A549 (cell line): Measurements from ENCODE around the gene RAB20. TPM values are rescaled to one million over a fixed set of nuclear protein-coding genes. Genes with fewer than 3 reads are reported as not detected.

ENCODE experiments used
- ATAC-seq, 2 experiments: fragments of 200-7000 bp in 1 of 2; fragments of >200 bp in 1 of 2; cut with Nextera tagmentation in 1 of 2; cut with Tn5 transposase in 1 of 2; 3 replicates each; pipeline versions ENCODE4 v1.8.0 to v1.9.1; 2018 to 2020; ENCODE audit warnings: mild to moderate bottlenecking in 1 of 2, moderate library complexity in 1 of 2
- CTCF ChIA-PET: fragments of 300-600 bp; sonication (Branson Sonifier 250); formaldehyde crosslinking; extraction: SDS; loops from one replicate; lab custom pipeline; 2021; ENCODE audit warnings: antibody characterized with exemption, inconsistent platforms; lab: Yijun Ruan, JAX
- POLR2A ChIA-PET: fragments of 350-600 bp; formaldehyde crosslinking; extraction: SDS; loops from one replicate; lab custom pipeline; 2021; ENCODE audit warnings: antibody characterized with exemption, inconsistent platforms; lab: Yijun Ruan, JAX
- DNase-seq, 2 experiments: peaks; one replicate each; pipeline versions ENCODE4 v3.0.0 to v3.0.0-alpha.2; 2011 to 2016; ENCODE audit warnings: low read depth in 1 of 2, low spot score in 1 of 2
- FAIRE-seq: peaks from 2 replicates; lab custom pipeline; 2011; peaks lifted over from hg19 to GRCh38; lab: Jason Lieb, UNC
- H3K27ac ChIP-seq, 2 experiments: fragments of >200 bp; sonication (Bioruptor Twin); formaldehyde crosslinking; 3 replicates each; pipeline ENCODE4 v1.5.1; 2016 to 2017
- H3K4me1 ChIP-seq: fragments of >200 bp; sonication (Bioruptor Twin); formaldehyde crosslinking; 3 replicates; pipeline ENCODE4 v1.6.1; 2016
- H3K4me2 ChIP-seq: fragments of >200 bp; sonication (Bioruptor Twin); formaldehyde crosslinking; 3 replicates; pipeline ENCODE4 v1.6.1; 2016
- H3K4me3 ChIP-seq: fragments of >200 bp; sonication (Bioruptor Twin); formaldehyde crosslinking; 3 replicates; pipeline ENCODE4 v1.5.1; 2016
- H3K9me3 ChIP-seq: fragments of >200 bp; sonication (Bioruptor Twin); formaldehyde crosslinking; 3 replicates; pipeline ENCODE4 v1.6.1; 2016
- CHD2 ChIP-seq: fragments of 150-350 bp; IDR thresholded peaks from 2 replicates; pipeline ENCODE4 v1.6.1; 2014; ENCODE audit warnings: low read length; ENCODE audit not compliant: partially characterized antibody
- CHD4 ChIP-seq: fragments of 200-600 bp; sonication (generic); IDR thresholded peaks from 2 replicates; pipeline ENCODE4 v1.6.1; 2016; ENCODE audit warnings: antibody characterized with exemption, mild to moderate bottlenecking, borderline replicate concordance
- CTCF ChIP-seq: fragments of >200 bp; sonication (Bioruptor Twin); formaldehyde crosslinking; IDR thresholded peaks from 3 replicates; pipeline ENCODE4 v1.5.1; 2016
- EHF ChIP-seq: fragments of 250-450 bp; sonication (Bioruptor Pico); IDR thresholded peaks from 2 replicates; pipeline ENCODE4 v1.5.0; 2020; ENCODE audit warnings: mild to moderate bottlenecking
- ELK1 ChIP-seq: fragments of 150-350 bp; IDR thresholded peaks from 2 replicates; pipeline ENCODE4 v1.6.1; 2014; ENCODE audit warnings: low read depth, mild to moderate bottlenecking, low read length
- ESRRA ChIP-seq: fragments of 150-350 bp; IDR thresholded peaks from 2 replicates; pipeline ENCODE4 v1.6.1; 2014; ENCODE audit warnings: mild to moderate bottlenecking, low read length, borderline replicate concordance
- FOSB ChIP-seq: fragments of 250-450 bp; sonication (Bioruptor Pico); IDR thresholded peaks from 2 replicates; pipeline ENCODE4 v1.5.0; 2020; ENCODE audit warnings: mild to moderate bottlenecking, moderate library complexity
- HOXA7 ChIP-seq: fragments of 250-450 bp; sonication (Bioruptor Pico); IDR thresholded peaks from 2 replicates; pipeline ENCODE4 v1.5.0; 2020; ENCODE audit warnings: mild to moderate bottlenecking, moderate library complexity
- JUNB ChIP-seq: fragments of >200 bp; sonication (Bioruptor Twin); formaldehyde crosslinking; IDR thresholded peaks from 2 replicates; pipeline ENCODE4 v1.6.1; 2016
- MAFK ChIP-seq: fragments of 450-650 bp; IDR thresholded peaks from 2 replicates; pipeline ENCODE4 v1.6.1; 2014; ENCODE audit not compliant: partially characterized antibody
- NR3C1 ChIP-seq: fragments of >200 bp; sonication (Bioruptor Twin); formaldehyde crosslinking; IDR thresholded peaks from 3 replicates; pipeline ENCODE4 v1.6.1; 2017
- RAD21 ChIP-seq, 2 experiments: fragments of >200 bp in 1 of 2; sonication (Bioruptor Twin) in 1 of 2; formaldehyde crosslinking in 1 of 2; IDR thresholded peaks in 1 of 2; conservative IDR thresholded peaks in 1 of 2; 2 replicates in 1 of 2; 3 replicates in 1 of 2; pipeline ENCODE4 v1.6.1; 2012 to 2018; ENCODE audit warnings: inconsistent platforms in 1 of 2
- RARB ChIP-seq: fragments of 250-450 bp; sonication (Bioruptor Pico); IDR thresholded peaks from 2 replicates; pipeline ENCODE4 v1.8.0; 2021; ENCODE audit warnings: mild to moderate bottlenecking, moderate library complexity
- RNF2 ChIP-seq: fragments of 200-600 bp; sonication (generic); IDR thresholded peaks from 2 replicates; pipeline ENCODE4 v1.6.1; 2016; ENCODE audit warnings: low read depth, mild to moderate bottlenecking, antibody characterized with exemption, moderate library complexity, borderline replicate concordance
- SMC3 ChIP-seq: fragments of >200 bp; sonication (Bioruptor Twin); formaldehyde crosslinking; IDR thresholded peaks from 3 replicates; pipeline ENCODE4 v1.6.1; 2018; ENCODE audit warnings: inconsistent platforms
- TP53 ChIP-seq: fragments of 250-450 bp; sonication (Bioruptor Pico); IDR thresholded peaks from 2 replicates; pipeline ENCODE4 v1.5.0; 2021; ENCODE audit warnings: mild to moderate bottlenecking, moderate library complexity
- ZFP36 ChIP-seq: fragments of 450-650 bp; IDR thresholded peaks from 2 replicates; pipeline ENCODE4 v1.6.1; 2014; ENCODE audit warnings: borderline replicate concordance; ENCODE audit not compliant: partially characterized antibody
- ZNF302 ChIP-seq: fragments of 250-450 bp; sonication (Bioruptor Pico); IDR thresholded peaks from 2 replicates; pipeline ENCODE4 v1.9.0; 2021; ENCODE audit warnings: inconsistent platforms, mild to moderate bottlenecking, moderate library complexity
- WGBS: methylation state at CpG from one replicate; pipeline ENCODE4 v1.1.6; 2017; ENCODE audit errors: missing lambda C conversion rate; 5-methylcytosine and 5-hydroxymethylcytosine counted together
- polyA plus RNA-seq, 4 experiments: library from polyadenylated mRNA; depleted of rRNA in 3 of 4; stranded (reverse); fragments of >200 nt; fragmentation: RNase III in 1 of 4; extraction: RNeasy Plus Mini Kit Qiagen cat#74134 plus additional on column Dnase treatment in 1 of 4; gene quantifications; 2 replicates in 3 of 4; 3 replicates in 1 of 4; pipeline ENCODE4 v1.2.3, GENCODE V29; 2011 to 2017
- TF ChIP-seq, protein P1 (sequence below): fragments of 200-600 bp; sonication (generic); IDR thresholded peaks from 2 replicates; pipeline ENCODE4 v1.6.1; 2016; ENCODE audit warnings: antibody characterized with exemption, mild to moderate bottlenecking, moderate library complexity
- TF ChIP-seq, protein P2 (sequence below): fragments of 250-450 bp; sonication (Bioruptor Pico); IDR thresholded peaks from 2 replicates; pipeline ENCODE4 v1.5.0; 2020; ENCODE audit warnings: low read depth, mild to moderate bottlenecking, moderate library complexity
- TF ChIP-seq, protein P3 (sequence below): IDR thresholded peaks from 2 replicates; pipeline ENCODE4 v1.6.1; 2012

Gene RAB20
- polyA plus RNA-seq, 2 of the 4 experiments (the other 2 are of a cell fraction) = 1.0 to 1.5 TPM

GRCh38 chr13:110519506-110519905 is 42.0 kb downstream of the RAB20 start:
- FAIRE-seq = no peak
- no peak for DNase-seq
- H3K4me2 ChIP-seq = no peak overlapping the region
- CTCF ChIA-PET = no interaction called here
- POLR2A ChIA-PET = no interaction called here
- TF ChIP-seq ESRRA = no peak
- TF ChIP-seq RNF2 = no peak
- TF ChIP-seq SMC3 = no peak
- no peak for ATAC-seq
- peaks cover 16% of the 10 kb centered on the region; the same call in 2 of the 3 replicates for H3K4me1 ChIP-seq
- no peak overlapping the region for H3K27ac ChIP-seq
- 60% methylated on average over 1 of the region's 7 CpGs for WGBS
- no peaks in the 10 kb centered on the region for H3K9me3 ChIP-seq
- H3K4me3 ChIP-seq = no peak overlapping the region

GRCh38 chr13:110519046-110519445 is 42.5 kb downstream of the RAB20 start:
- no peak for FAIRE-seq
- Histone ChIP-seq H3K4me2 (no peak overlapping the region), H3K9me3 (no peaks in the 10 kb centered on the region), H3K4me3 (no peak overlapping the region), H3K27ac (no peak overlapping the region), H3K4me1 (peaks cover 16% of the 10 kb centered on the region; the same call in 2 of the 3 replicates)
- ChIA-PET POLR2A (no interaction called here), CTCF (interaction anchor here (1.0 kb wide), 1 partner anchor 17 kb away, joined by 3 read pairs; no protein-coding TSS in a partner anchor)
- ATAC-seq = no peak
- no peak for DNase-seq
- WGBS = 76% methylated on average over 4 of the region's 16 CpGs
- TF ChIP-seq, protein P1, sequence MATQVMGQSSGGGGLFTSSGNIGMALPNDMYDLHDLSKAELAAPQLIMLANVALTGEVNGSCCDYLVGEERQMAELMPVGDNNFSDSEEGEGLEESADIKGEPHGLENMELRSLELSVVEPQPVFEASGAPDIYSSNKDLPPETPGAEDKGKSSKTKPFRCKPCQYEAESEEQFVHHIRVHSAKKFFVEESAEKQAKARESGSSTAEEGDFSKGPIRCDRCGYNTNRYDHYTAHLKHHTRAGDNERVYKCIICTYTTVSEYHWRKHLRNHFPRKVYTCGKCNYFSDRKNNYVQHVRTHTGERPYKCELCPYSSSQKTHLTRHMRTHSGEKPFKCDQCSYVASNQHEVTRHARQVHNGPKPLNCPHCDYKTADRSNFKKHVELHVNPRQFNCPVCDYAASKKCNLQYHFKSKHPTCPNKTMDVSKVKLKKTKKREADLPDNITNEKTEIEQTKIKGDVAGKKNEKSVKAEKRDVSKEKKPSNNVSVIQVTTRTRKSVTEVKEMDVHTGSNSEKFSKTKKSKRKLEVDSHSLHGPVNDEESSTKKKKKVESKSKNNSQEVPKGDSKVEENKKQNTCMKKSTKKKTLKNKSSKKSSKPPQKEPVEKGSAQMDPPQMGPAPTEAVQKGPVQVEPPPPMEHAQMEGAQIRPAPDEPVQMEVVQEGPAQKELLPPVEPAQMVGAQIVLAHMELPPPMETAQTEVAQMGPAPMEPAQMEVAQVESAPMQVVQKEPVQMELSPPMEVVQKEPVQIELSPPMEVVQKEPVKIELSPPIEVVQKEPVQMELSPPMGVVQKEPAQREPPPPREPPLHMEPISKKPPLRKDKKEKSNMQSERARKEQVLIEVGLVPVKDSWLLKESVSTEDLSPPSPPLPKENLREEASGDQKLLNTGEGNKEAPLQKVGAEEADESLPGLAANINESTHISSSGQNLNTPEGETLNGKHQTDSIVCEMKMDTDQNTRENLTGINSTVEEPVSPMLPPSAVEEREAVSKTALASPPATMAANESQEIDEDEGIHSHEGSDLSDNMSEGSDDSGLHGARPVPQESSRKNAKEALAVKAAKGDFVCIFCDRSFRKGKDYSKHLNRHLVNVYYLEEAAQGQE = no peak
- TF ChIP-seq ZFP36 (no peak), HOXA7 (CRISPR knock-in tag) (no peak), RAD21 (conservative IDR thresholded peaks at IDR 0.05 in 1 of 2, IDR thresholded peaks at IDR 0.05 in 1 of 2) (no peak), CHD2 (no peak), FOSB (no peak), MAFK (no peak), SMC3 (no peak), TP53 (no peak), NR3C1 (no peak), RARB (CRISPR knock-in tag) (no peak), ELK1 (no peak)
- TF ChIP-seq, protein P2, sequence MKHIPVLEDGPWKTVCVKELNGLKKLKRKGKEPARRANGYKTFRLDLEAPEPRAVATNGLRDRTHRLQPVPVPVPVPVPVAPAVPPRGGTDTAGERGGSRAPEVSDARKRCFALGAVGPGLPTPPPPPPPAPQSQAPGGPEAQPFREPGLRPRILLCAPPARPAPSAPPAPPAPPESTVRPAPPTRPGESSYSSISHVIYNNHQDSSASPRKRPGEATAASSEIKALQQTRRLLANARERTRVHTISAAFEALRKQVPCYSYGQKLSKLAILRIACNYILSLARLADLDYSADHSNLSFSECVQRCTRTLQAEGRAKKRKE (CRISPR knock-in tag) = no peak
- TF ChIP-seq, protein P3, sequence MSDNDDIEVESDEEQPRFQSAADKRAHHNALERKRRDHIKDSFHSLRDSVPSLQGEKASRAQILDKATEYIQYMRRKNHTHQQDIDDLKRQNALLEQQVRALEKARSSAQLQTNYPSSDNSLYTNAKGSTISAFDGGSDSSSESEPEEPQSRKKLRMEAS = no peak

DNA sequence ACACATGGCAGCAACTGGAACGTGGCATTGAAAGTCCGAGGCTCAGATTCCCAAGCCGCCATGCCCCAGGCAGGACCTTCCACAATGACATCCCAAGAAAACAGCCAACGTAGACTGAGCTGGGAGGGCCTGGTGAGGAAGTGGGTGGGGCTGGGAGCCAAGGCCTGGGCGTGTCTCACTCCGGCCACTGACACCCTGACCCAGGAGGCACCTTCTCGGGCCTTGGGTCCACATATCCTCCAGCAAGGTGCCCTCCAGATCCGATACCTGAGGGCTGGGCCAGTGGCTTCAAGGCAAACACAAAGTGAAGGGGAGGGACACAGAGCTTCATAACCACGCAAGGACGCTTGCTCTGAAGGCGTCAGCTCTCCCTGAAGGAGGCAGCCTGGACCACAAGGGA is 43.0 kb downstream of the RAB20 start:
- ChIA-PET POLR2A (no interaction called here), CTCF (interaction anchor here (1.0 kb wide), 1 partner anchor 16 kb away, joined by 3 read pairs; no protein-coding TSS in a partner anchor)
- no peak for FAIRE-seq
- Histone ChIP-seq H3K4me2 (no peak overlapping the region), H3K9me3 (no peaks in the 10 kb centered on the region), H3K4me1 (peaks cover 16% of the 10 kb centered on the region; the same call in 2 of the 3 replicates), H3K4me3 (no peak overlapping the region), H3K27ac (no peak overlapping the region)
- peak in 1 of 2 experiments; percentile 42; a peak in 3 of 6 replicates for ATAC-seq
- WGBS = 87% methylated on average over 9 of the region's 11 CpGs
- DNase-seq = no peak
- TF ChIP-seq JUNB = no peak
- TF ChIP-seq, protein P3 = no peak
- TF ChIP-seq CTCF = no peak
- TF ChIP-seq CHD4 = no peak
- TF ChIP-seq, protein P2 (CRISPR knock-in tag) = no peak
- TF ChIP-seq NR3C1 = no peak
- TF ChIP-seq EHF (CRISPR knock-in tag) = no peak
- no peak for TF ChIP-seq ZNF302 (CRISPR knock-in tag)
- no peak for TF ChIP-seq TP53
